NB4 (cell line): ENCODE data around the gene TBX2.

Experiments used
- DNase-seq: peaks from one replicate; pipeline ENCODE4 v3.0.0; 2010; ENCODE audit warnings: low read depth
- H3K4me3 ChIP-seq: one replicate; pipeline ENCODE4 v1.5.1; 2011; ENCODE audit warnings: mild to moderate bottlenecking, low read depth, low read length, moderate library complexity
- MYC ChIP-seq: IDR thresholded peaks from 2 replicates; pipeline ENCODE4 v1.6.1; 2011; ENCODE audit warnings: low read depth, low read length
- POLR2A ChIP-seq: IDR thresholded peaks from 2 replicates; pipeline ENCODE4 v1.6.1; 2011; ENCODE audit warnings: mild to moderate bottlenecking; ENCODE audit not compliant: insufficient read length; ENCODE audit errors: extremely low read depth
- TF ChIP-seq, protein P1 (sequence below): IDR thresholded peaks from one replicate; pipeline ENCODE4 v1.5.1; 2012; ENCODE audit warnings: low read depth, low read length
- TF ChIP-seq, protein P2 (sequence below): IDR thresholded peaks from 2 replicates; pipeline ENCODE4 v1.6.1; 2011; ENCODE audit warnings: low read depth, low read length

TBX2 gene

DNA sequence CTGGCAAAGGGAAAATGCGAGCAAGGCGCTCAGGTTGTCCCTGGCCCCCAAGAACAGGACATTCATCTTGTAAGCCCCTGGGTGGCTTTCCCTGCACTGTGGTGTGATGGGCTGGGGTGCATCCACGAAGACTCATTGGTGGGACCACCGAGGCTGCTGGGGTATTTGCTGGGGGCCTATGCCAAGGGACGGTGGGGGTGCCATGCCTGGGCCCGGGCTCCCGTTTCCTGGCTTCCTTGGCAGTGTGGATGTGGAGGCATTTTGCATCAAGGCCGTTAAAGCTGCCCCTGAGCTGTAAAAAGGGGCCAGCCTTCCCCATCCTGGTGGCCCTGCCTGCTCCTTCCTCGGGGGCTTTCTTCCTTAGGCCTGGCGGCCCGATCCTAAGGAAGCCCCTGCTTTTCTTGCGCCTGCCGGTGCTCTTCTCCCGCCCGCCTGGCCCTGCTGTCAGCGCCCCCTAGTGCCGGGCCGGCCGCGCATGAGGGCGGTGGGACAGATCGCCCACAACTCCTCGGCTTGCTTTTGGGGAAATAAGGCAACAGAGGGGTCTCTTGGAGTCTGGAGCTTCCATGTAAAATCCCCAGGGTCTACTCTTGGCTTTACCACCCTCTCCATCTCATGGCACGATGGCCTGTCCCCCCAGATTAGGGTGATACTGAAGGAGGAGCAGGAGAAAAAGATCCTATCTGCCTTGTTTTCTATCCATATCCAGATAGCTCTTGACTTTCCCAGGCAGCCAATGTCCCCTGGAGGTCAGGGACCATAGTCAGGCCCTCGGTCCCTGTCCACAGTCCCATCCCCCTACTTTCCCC is 9.8 kb upstream of the TBX2 start:
- TF ChIP-seq, protein P1, sequence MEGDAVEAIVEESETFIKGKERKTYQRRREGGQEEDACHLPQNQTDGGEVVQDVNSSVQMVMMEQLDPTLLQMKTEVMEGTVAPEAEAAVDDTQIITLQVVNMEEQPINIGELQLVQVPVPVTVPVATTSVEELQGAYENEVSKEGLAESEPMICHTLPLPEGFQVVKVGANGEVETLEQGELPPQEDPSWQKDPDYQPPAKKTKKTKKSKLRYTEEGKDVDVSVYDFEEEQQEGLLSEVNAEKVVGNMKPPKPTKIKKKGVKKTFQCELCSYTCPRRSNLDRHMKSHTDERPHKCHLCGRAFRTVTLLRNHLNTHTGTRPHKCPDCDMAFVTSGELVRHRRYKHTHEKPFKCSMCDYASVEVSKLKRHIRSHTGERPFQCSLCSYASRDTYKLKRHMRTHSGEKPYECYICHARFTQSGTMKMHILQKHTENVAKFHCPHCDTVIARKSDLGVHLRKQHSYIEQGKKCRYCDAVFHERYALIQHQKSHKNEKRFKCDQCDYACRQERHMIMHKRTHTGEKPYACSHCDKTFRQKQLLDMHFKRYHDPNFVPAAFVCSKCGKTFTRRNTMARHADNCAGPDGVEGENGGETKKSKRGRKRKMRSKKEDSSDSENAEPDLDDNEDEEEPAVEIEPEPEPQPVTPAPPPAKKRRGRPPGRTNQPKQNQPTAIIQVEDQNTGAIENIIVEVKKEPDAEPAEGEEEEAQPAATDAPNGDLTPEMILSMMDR, result peak; percentile 91
- no peak for TF ChIP-seq POLR2A
- no peak overlapping the region for H3K4me3 ChIP-seq
- peak; percentile 56 for DNase-seq

DNA sequence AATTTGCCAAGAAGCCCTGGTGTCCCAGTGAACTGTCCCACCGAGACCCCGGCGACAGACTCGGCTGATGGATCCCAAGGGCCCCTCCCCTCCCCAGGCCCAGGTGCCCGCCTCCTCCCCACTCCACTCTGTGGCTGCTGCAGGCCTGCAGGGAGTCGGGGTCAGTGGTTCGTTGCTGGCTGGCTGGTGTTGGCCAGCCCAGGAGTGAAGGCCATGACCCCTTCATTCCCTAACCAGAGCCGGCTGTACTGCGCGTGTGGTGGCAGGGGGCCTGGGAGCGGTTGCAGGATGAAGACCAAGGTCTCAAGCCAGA is 9.2 kb upstream of the TBX2 start:
- no peak overlapping the region for H3K4me3 ChIP-seq
- no peak for DNase-seq
- TF ChIP-seq, protein P2, sequence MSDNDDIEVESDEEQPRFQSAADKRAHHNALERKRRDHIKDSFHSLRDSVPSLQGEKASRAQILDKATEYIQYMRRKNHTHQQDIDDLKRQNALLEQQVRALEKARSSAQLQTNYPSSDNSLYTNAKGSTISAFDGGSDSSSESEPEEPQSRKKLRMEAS, result no peak
- TF ChIP-seq POLR2A, result no peak
- TF ChIP-seq, protein P1, result no peak

DNA sequence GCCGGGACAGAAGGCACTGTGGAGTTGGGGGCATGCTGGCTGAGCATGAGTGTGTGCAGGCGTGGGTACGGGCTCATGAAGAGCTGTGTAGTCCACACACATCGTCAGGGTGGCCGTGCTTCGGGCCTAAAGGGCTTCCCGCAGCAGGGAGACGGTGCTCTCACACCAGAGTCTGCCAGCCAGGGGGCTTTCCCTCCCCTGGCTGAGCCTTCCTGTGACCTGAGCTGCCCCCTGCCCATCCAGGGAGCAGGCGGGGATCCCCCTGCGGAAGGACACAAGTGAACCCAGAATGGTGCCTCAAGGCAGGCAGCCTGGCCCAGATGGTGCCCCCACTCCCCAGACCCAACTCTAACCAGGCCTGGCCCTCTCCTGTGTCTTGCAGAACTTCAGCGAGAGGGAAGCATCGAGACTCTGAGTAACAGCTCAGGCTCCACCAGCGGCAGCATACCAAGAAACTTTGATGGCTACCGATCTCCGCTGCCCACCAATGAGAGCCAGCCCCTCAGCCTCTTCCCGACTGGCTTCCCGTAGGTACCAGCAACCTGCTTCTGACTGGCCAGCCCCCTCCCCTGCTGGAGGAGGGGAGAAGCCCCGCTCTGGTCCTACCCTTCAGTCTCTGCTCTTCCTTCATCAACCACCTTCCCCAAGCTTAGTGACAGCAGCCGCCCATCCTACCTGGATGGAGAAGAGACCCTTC is 7.9 kb upstream of the TBX2 start:
- no peak for DNase-seq
- TF ChIP-seq POLR2A, result no peak
- TF ChIP-seq MYC, result no peak
- TF ChIP-seq, protein P1, result no peak
- TF ChIP-seq, protein P2, result no peak
- H3K4me3 ChIP-seq, result no peak overlapping the region

DNA sequence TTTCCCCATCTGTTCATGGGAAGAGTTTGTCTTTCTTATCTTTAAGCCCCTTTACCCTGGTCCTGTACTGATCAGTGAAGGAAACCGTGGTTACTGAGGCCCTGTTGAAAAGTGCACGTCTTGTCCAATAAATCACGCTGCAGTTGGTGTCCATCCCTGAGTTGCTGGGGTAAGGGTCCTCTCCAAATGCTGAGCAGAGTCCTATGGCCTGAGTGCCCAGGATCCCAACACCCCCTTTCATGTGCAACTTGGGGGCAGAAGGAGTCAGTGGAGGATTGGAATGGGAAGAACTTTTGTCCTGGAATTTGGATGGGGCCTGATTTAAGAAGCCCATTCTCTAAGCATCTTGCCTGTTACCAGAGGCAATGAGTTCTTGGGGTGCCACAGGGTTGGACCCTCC is 7.0 kb upstream of the TBX2 start:
- DNase-seq, result no peak
- no peak for TF ChIP-seq MYC
- no peak for TF ChIP-seq POLR2A
- TF ChIP-seq, protein P1, result no peak
- TF ChIP-seq, protein P2, result no peak
- no peak overlapping the region for H3K4me3 ChIP-seq

DNA sequence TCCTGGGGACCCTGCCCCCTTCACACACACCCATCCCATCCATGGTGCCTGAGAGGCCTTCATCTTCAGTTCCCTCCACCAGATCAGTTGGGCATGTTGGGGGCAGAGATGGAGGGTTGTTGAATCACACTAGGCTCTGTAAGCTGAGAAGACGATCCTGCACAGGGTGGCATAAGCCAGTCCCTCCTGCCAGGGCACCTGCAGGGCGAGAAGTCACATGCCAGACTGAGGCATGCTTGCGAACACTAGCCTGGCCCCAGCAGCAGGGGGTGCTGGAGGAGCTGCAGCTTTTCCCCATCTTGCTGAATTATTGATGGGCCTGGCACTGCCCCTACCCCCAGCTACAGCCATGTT is 6.1 kb upstream of the TBX2 start:
- TF ChIP-seq MYC, result no peak
- no peak for TF ChIP-seq POLR2A
- TF ChIP-seq, protein P2, result no peak
- TF ChIP-seq, protein P1, result peak; percentile 28
- no peak overlapping the region for H3K4me3 ChIP-seq
- no peak for DNase-seq
